ENCODE measurements around the gene ANKRD31. TPM values are rescaled to one million over a fixed set of nuclear protein-coding genes. Genes with fewer than 3 reads are reported as not detected.

Gene ANKRD31
- polyA plus RNA-seq, 2 of the 4 experiments (the other 2 are of a cell fraction), result 0.15 to 0.49 TPM

- DNase-seq (ENCODE audit: low read depth in 1 of 2, low spot score in 1 of 2) (no peak), FAIRE-seq (no peak), ATAC-seq (no peak)
- H3K4me1 ChIP-seq, result peaks cover 11% of the 10 kb centered on the region; the same call in 2 of the 3 replicates
- WGBS (ENCODE audit: missing lambda C conversion rate), result 72% methylated on average over 7 of the region's 7 CpGs
- no peak overlapping the region for H3K27ac ChIP-seq
- ChIA-PET CTCF (interaction anchor here (1.0 to 2.5 kb wide), 8 partner anchors 10 to 218 kb away, joined by 3 to 20 read pairs (median 6); partner anchors contain the start of gene ANKRD31), POLR2A (no interaction called here)
- TF ChIP-seq JUNB (IDR thresholded peaks at IDR 0.05) (no peak), ZSCAN20 (CRISPR knock-in tag; IDR thresholded peaks at IDR 0.05) (no peak), HOXB5 (CRISPR knock-in tag; IDR thresholded peaks at IDR 0.05) (no peak), RARB (CRISPR knock-in tag; IDR thresholded peaks at IDR 0.05) (no peak)
- TF ChIP-seq, protein P1, sequence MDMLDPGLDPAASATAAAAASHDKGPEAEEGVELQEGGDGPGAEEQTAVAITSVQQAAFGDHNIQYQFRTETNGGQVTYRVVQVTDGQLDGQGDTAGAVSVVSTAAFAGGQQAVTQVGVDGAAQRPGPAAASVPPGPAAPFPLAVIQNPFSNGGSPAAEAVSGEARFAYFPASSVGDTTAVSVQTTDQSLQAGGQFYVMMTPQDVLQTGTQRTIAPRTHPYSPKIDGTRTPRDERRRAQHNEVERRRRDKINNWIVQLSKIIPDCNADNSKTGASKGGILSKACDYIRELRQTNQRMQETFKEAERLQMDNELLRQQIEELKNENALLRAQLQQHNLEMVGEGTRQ (IDR thresholded peaks at IDR 0.05), result no peak
- TF ChIP-seq, protein P2, sequence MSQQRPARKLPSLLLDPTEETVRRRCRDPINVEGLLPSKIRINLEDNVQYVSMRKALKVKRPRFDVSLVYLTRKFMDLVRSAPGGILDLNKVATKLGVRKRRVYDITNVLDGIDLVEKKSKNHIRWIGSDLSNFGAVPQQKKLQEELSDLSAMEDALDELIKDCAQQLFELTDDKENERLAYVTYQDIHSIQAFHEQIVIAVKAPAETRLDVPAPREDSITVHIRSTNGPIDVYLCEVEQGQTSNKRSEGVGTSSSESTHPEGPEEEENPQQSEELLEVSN (IDR thresholded peaks at IDR 0.05; ENCODE audit: borderline replicate concordance, low read depth), result no peak
- H3K4me3 ChIP-seq, result no peak overlapping the region
- H3K4me2 ChIP-seq, result no peak overlapping the region
- no peaks in the 10 kb centered on the region for H3K9me3 ChIP-seq
Observed at GRCh38 chr5:75048457-75048953, 188.2 kb downstream of the ANKRD31 start.

DNA sequence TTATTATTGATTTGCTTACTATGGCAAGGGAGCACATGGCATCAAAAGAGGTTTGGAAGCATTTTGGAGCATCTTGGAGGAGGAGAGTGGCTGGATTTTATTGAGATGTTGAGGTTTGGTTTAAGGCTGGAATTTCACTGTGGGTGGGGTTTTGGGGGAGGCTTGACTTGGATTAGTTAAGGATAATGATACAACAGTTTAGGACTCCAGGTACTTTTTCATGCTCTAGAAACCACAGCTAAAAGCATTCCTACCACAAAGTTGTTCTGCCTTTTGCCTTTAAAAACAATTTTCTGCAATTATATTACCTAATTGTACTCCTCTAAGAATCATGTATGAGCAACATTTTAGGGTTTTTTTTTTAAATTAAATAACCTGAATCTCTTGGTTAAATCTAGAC lies 189.3 kb downstream of the ANKRD31 start:
- Histone ChIP-seq H3K4me3 (no peak overlapping the region), H3K9me3 (no peaks in the 10 kb centered on the region), H3K4me2 (no peak overlapping the region), H3K27ac (no peak overlapping the region), H3K4me1 (peaks cover 11% of the 10 kb centered on the region; the same call in 2 of the 3 replicates)
- ChIA-PET CTCF (interaction anchor here (0.6 to 1.2 kb wide), 2 partner anchors 219 to 257 kb away, joined by 3 to 4 read pairs; no protein-coding TSS in a partner anchor), POLR2A (no interaction called here)
- DNase-seq (ENCODE audit: low read depth in 1 of 2, low spot score in 1 of 2) (no peak), FAIRE-seq (no peak), ATAC-seq (no peak)
- TF ChIP-seq CBX2 (IDR thresholded peaks at IDR 0.05; ENCODE audit: borderline replicate concordance, low read depth) (no peak), JUN (IDR thresholded peaks at IDR 0.05) (no peak), KDM1A (IDR thresholded peaks at IDR 0.05; ENCODE audit: low read depth) (no peak), EP300 (IDR thresholded peaks at IDR 0.05) (no peak), FOXS1 (CRISPR knock-in tag; IDR thresholded peaks at IDR 0.05) (no peak), ZSCAN20 (CRISPR knock-in tag; IDR thresholded peaks at IDR 0.05) (no peak), ZNF302 (CRISPR knock-in tag; IDR thresholded peaks at IDR 0.05) (no peak), HDAC2 (IDR thresholded peaks at IDR 0.05) (no peak), FOSL2 (IDR thresholded peaks at IDR 0.05) (no peak), FOSL2 (CRISPR knock-in tag; IDR thresholded peaks at IDR 0.05) (no peak), SMC3 (IDR thresholded peaks at IDR 0.05) (no peak), HOXB13 (CRISPR knock-in tag; IDR thresholded peaks at IDR 0.05; ENCODE audit: low read depth) (no peak), HOXA7 (CRISPR knock-in tag; IDR thresholded peaks at IDR 0.05) (no peak), BHLHE40 (IDR thresholded peaks at IDR 0.05; ENCODE audit: low read depth, low read length) (no peak), SREBF2 (IDR thresholded peaks at IDR 0.05) (no peak)
- TF ChIP-seq, protein P3, sequence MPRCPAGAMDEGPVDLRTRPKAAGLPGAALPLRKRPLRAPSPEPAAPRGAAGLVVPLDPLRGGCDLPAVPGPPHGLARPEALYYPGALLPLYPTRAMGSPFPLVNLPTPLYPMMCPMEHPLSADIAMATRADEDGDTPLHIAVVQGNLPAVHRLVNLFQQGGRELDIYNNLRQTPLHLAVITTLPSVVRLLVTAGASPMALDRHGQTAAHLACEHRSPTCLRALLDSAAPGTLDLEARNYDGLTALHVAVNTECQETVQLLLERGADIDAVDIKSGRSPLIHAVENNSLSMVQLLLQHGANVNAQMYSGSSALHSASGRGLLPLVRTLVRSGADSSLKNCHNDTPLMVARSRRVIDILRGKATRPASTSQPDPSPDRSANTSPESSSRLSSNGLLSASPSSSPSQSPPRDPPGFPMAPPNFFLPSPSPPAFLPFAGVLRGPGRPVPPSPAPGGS (IDR thresholded peaks at IDR 0.05), result no peak
- TF ChIP-seq, protein P4, sequence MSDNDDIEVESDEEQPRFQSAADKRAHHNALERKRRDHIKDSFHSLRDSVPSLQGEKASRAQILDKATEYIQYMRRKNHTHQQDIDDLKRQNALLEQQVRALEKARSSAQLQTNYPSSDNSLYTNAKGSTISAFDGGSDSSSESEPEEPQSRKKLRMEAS (IDR thresholded peaks at IDR 0.05), result no peak

DNA sequence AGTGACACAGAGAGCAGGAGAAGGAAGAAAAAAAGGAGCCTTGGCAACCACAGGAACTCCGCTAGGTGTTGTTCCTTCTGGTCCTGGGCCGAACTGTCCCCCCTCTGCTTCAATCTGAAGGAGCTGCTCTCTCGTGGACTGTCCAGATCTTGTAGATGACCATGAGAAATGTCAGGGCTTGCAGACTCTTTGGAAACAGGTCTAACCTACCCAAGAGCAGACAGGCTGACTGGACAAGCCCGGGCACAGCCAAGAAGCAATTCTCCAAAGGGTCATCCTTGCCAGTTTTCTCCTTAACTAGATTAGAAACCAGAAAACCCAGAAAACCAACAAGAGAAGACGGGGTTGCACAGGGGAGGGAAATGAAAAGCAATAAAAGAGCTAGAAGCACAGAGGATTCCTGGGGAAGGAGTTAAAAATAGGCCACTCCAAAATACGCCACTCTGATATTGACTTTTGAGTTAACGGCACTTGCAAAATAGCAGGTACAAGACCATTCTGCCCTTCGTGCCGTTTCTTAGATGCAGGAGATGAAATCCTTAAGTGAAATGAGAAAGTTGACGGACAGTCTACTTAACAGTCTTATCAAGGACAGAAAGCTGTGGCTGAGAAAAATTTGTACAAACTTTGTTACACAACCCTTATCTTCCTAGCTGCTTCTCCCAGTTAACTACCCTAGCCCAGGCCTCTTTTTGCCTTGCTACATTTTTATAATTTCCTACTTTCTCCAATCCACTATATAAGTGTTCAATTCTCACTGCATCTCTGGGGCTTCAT lies 190.1 kb downstream of the ANKRD31 start:
- DNase-seq (ENCODE audit: low read depth in 1 of 2, low spot score in 1 of 2) (no peak), FAIRE-seq (no peak), ATAC-seq (no peak)
- POLR2A ChIA-PET, result no interaction called here
- no peaks in the 10 kb centered on the region for H3K9me3 ChIP-seq
- H3K27ac ChIP-seq, result no peak overlapping the region
- peaks cover 4% of the 10 kb centered on the region; the same call in 1 of the 3 replicates for H3K4me1 ChIP-seq
- H3K4me2 ChIP-seq, result no peak overlapping the region
- CTCF ChIA-PET, result interaction anchor here (0.6 to 1.3 kb wide), 5 partner anchors 111 to 258 kb away, joined by 3 to 4 read pairs (median 3); no protein-coding TSS in a partner anchor
- no peak overlapping the region for H3K4me3 ChIP-seq
- WGBS (ENCODE audit: missing lambda C conversion rate), result 79% methylated on average over 10 of the region's 10 CpGs
- TF ChIP-seq CBX8 (IDR thresholded peaks at IDR 0.05), result no peak
- no peak for TF ChIP-seq ESRRA (IDR thresholded peaks at IDR 0.05; ENCODE audit: borderline replicate concordance, low read length)
- TF ChIP-seq PHF8 (IDR thresholded peaks at IDR 0.05; ENCODE audit: borderline replicate concordance, low read depth), result no peak
- no peak for TF ChIP-seq CTCF (IDR thresholded peaks at IDR 0.05)
- no peak for TF ChIP-seq MYC (IDR thresholded peaks at IDR 0.05; ENCODE audit: borderline replicate concordance, low read length)
- TF ChIP-seq GATA3 (IDR thresholded peaks at IDR 0.05; ENCODE audit: borderline replicate concordance), result no peak
- TF ChIP-seq HOXB13 (CRISPR knock-in tag; IDR thresholded peaks at IDR 0.05; ENCODE audit: low read depth), result no peak
- no peak for TF ChIP-seq NPAS2 (CRISPR knock-in tag; IDR thresholded peaks at IDR 0.05; ENCODE audit: borderline replicate concordance)
- TF ChIP-seq KDM5A (IDR thresholded peaks at IDR 0.05), result no peak
- TF ChIP-seq HOXB5 (CRISPR knock-in tag; IDR thresholded peaks at IDR 0.05), result no peak
- no peak for TF ChIP-seq ZFP36 (IDR thresholded peaks at IDR 0.05; ENCODE audit: borderline replicate concordance, partially characterized antibody)
